ENCODE results near the gene NFATC4.

NFATC4 gene

DNA sequence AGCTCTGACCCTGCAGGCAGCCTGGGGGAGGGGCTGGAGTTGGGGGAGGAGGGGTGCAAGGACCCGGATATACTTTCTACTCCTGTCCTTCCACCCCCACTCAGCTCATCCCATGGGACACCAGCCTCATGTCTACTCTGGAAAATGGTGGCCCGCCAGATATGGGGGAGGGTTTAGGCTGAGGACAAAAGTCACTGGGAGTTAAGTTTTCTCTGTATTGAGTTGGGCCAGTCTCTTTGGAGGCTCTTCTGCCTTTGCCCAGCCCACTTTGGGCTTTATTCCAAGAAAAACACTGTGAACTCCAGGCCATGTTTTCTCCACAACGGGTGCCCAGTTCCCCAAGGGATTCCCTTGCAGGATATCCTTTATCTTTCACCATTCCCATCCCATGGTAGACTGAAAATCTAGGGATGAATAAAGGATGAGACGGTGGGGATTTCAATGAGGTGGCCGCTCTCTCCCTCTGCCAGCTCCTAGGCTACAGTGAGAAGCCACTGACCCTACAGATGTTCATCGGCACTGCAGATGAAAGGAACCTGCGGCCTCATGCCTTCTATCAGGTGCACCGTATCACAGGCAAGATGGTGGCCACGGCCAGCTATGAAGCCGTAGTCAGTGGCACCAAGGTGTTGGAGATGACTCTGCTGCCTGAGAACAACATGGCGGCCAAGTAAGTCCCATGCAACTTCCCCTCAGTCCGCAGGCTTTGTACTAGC lies 4.9 kb downstream of the NFATC4 start:
- TF ChIP-seq, protein P1, sequence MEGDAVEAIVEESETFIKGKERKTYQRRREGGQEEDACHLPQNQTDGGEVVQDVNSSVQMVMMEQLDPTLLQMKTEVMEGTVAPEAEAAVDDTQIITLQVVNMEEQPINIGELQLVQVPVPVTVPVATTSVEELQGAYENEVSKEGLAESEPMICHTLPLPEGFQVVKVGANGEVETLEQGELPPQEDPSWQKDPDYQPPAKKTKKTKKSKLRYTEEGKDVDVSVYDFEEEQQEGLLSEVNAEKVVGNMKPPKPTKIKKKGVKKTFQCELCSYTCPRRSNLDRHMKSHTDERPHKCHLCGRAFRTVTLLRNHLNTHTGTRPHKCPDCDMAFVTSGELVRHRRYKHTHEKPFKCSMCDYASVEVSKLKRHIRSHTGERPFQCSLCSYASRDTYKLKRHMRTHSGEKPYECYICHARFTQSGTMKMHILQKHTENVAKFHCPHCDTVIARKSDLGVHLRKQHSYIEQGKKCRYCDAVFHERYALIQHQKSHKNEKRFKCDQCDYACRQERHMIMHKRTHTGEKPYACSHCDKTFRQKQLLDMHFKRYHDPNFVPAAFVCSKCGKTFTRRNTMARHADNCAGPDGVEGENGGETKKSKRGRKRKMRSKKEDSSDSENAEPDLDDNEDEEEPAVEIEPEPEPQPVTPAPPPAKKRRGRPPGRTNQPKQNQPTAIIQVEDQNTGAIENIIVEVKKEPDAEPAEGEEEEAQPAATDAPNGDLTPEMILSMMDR (conservative IDR thresholded peaks at IDR 0.05; ENCODE audit: low read length): no peak
- no peak for DNase-seq (ENCODE audit: low read depth)
- no peak overlapping the region for H3K4me3 ChIP-seq (ENCODE audit: low read length)

- H3K4me3 ChIP-seq (ENCODE audit: low read length): no peak overlapping the region
- no peak for DNase-seq (ENCODE audit: low read depth)
- TF ChIP-seq, protein P1 (conservative IDR thresholded peaks at IDR 0.05; ENCODE audit: low read length): no peak
Measured at GRCh38 chr14:24376448-24377070, 8.6 kb downstream of the NFATC4 start.

DNA sequence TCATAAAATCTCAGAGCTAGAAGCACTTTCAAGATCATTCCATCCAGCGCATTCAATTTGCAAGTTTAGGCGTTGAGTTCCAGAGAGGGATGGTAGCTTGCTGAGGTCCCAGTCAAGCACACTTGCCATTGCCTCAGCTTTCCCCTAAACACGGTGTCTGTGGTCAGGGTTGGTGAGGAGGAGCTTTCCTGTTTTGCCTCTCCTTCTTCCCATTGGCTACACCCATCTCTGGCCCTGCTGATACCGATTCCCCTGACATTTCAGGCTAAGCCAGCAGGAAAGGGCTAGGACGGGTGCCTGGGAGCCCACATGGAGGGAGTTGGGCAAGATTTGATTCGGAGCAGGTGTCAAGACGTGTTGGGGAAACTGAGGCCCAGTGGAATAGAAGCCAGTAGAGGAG lies 9.1 kb downstream of the NFATC4 start:
- no peak overlapping the region for H3K4me3 ChIP-seq (ENCODE audit: low read length)
- TF ChIP-seq, protein P1 (conservative IDR thresholded peaks at IDR 0.05; ENCODE audit: low read length): no peak
- no peak for DNase-seq (ENCODE audit: low read depth)

DNA sequence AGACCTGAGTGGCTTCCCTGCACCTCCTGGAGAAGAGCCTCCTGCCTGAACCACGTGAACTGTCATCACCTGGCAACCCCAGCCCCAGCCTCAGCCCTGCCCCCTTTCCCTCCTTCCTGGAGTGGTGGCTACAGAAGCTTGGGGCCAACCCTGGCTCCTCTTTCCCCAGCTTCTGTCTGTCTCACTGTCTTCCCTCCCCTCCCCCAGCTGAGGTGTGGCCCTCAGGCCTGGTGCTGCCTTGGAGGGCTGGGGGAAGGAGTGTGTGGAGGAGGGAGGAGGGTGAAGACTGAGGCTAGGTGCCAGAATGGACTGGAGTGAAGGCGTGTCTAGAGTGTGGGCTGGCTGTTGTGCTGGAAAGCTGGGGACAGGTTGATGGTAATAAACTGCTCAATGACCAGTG lies 9.7 kb downstream of the NFATC4 start:
- no peak overlapping the region for H3K4me3 ChIP-seq (ENCODE audit: low read length)
- DNase-seq (ENCODE audit: low read depth): no peak
- TF ChIP-seq, protein P1 (conservative IDR thresholded peaks at IDR 0.05; ENCODE audit: low read length): no peak

DNA sequence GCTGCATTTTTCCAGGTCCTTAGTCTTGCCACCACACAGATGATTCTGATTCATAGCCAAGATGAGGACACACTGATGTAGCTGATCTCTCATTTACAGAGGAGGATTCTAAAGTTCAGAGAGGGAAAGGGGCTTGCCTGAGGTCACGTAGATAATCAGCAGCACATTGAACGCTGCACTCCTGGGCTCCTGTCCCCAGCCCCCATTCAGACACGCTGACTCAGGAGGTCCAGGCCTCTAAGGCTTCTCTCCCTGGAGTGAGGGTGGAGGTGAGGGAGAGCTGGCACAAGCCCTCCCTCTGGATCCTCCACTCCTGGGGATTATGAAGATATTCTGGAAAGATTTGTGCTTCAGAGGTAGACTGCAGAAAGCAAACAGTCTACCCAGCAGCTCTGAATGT lies 10.3 kb downstream of the NFATC4 start:
- TF ChIP-seq, protein P1 (conservative IDR thresholded peaks at IDR 0.05; ENCODE audit: low read length): no peak
- no peak overlapping the region for H3K4me3 ChIP-seq (ENCODE audit: low read length)
- no peak for DNase-seq (ENCODE audit: low read depth)

GRCh38 chr14:24378981-24379906 lies 11.3 kb downstream of the NFATC4 start:
- H3K4me3 ChIP-seq (ENCODE audit: low read length): no peak overlapping the region
- TF ChIP-seq, protein P1 (conservative IDR thresholded peaks at IDR 0.05; ENCODE audit: low read length): no peak
- DNase-seq (ENCODE audit: low read depth): no peak

Measured in AG10803 (cell line).